ENCODE data around the gene BMPER.

GRCh38 chr7:34057956-34058355, 152.6 kb downstream of the BMPER start:
- TF ChIP-seq PATZ1 (tag by site-specific recombination; IDR thresholded peaks at IDR 0.05) (no peak), ZNF266 (tag by site-specific recombination; IDR thresholded peaks at IDR 0.05; ENCODE audit: low read depth) (no peak), ZNF701 (tag by site-specific recombination; IDR thresholded peaks at IDR 0.05) (no peak), SCRT1 (tag by site-specific recombination; IDR thresholded peaks at IDR 0.05; ENCODE audit: borderline replicate concordance) (no peak), CTCF (tag by site-specific recombination; IDR thresholded peaks at IDR 0.05) (no peak), YY1 (tag by site-specific recombination; IDR thresholded peaks at IDR 0.05) (no peak), ZNF239 (tag by site-specific recombination; IDR thresholded peaks at IDR 0.05) (no peak), ZNF626 (tag by site-specific recombination; IDR thresholded peaks at IDR 0.05) (no peak), ZFHX2 (tag by site-specific recombination; conservative IDR thresholded peaks at IDR 0.05) (no peak), ZBTB21 (tag by site-specific recombination; IDR thresholded peaks at IDR 0.05) (no peak), ZSCAN4 (tag by site-specific recombination; IDR thresholded peaks at IDR 0.05) (no peak), KLF16 (tag by site-specific recombination; IDR thresholded peaks at IDR 0.05) (no peak), ZNF501 (tag by site-specific recombination; IDR thresholded peaks at IDR 0.05) (no peak), ZNF76 (tag by site-specific recombination; IDR thresholded peaks at IDR 0.05; ENCODE audit: borderline replicate concordance, low read depth) (no peak)
